ENCODE measurements around the gene EVX1.

Gene EVX1

GRCh38 chr7:27243340-27244163 lies 950 bp downstream of the EVX1 start:
- peaks cover 92 to 97% of the 10 kb centered on the region in 2 donors for H3K27me3 ChIP-seq (ENCODE audit: control insufficient read depth in 1 of 2, insufficient read depth in 2 of 2, low read length in 2 of 2)
- no peaks in the 10 kb centered on the region for H3K9me3 ChIP-seq (ENCODE audit: control insufficient read depth in 1 of 2, low read length in 2 of 2)
- no peak overlapping the region for H3K27ac ChIP-seq (ENCODE audit: low read depth, low read length)
- H3K36me3 ChIP-seq (ENCODE audit: control insufficient read depth in 1 of 2, insufficient read depth in 2 of 2, low read length in 2 of 2), result no peaks in the 10 kb centered on the region
- no peak overlapping the region for H3K9ac ChIP-seq (ENCODE audit: low read depth in 1 of 2, low read length in 2 of 2)
- peaks cover 6 to 8% of the 10 kb centered on the region in 2 donors for H3K4me1 ChIP-seq (ENCODE audit: control insufficient read depth in 1 of 2, insufficient read depth in 2 of 2, low read length in 2 of 2)
- H3K4me3 ChIP-seq (ENCODE audit: low read depth in 1 of 2, low read length in 2 of 2), result no peak overlapping the region

- Histone ChIP-seq H3K27ac (ENCODE audit: low read depth, low read length) (no peak overlapping the region), H3K9me3 (ENCODE audit: control insufficient read depth in 1 of 2, low read length in 2 of 2) (no peaks in the 10 kb centered on the region), H3K36me3 (ENCODE audit: control insufficient read depth in 1 of 2, insufficient read depth in 2 of 2, low read length in 2 of 2) (no peaks in the 10 kb centered on the region), H3K9ac (ENCODE audit: low read depth in 1 of 2, low read length in 2 of 2) (no peak overlapping the region), H3K4me1 (ENCODE audit: control insufficient read depth in 1 of 2, insufficient read depth in 2 of 2, low read length in 2 of 2) (peaks cover 6 to 8% of the 10 kb centered on the region in 2 donors), H3K4me3 (ENCODE audit: low read depth in 1 of 2, low read length in 2 of 2) (no peak overlapping the region), H3K27me3 (ENCODE audit: control insufficient read depth in 1 of 2, insufficient read depth in 2 of 2, low read length in 2 of 2) (peaks cover 97 to 99% of the 10 kb centered on the region in 2 donors)
These were observed 2.0 kb downstream of the EVX1 start for GRCh38 chr7:27244488-27245123.

GRCh38 chr7:27245124-27245797 lies 2.7 kb downstream of the EVX1 start:
- no peak overlapping the region for H3K9ac ChIP-seq (ENCODE audit: low read depth in 1 of 2, low read length in 2 of 2)
- peaks cover 3 to 6% of the 10 kb centered on the region in 2 donors for H3K4me1 ChIP-seq (ENCODE audit: control insufficient read depth in 1 of 2, insufficient read depth in 2 of 2, low read length in 2 of 2)
- peaks cover 97 to 99% of the 10 kb centered on the region in 2 donors for H3K27me3 ChIP-seq (ENCODE audit: control insufficient read depth in 1 of 2, insufficient read depth in 2 of 2, low read length in 2 of 2)
- peak overlapping the region in 1 of 2 donors; percentile 16 for H3K4me3 ChIP-seq (ENCODE audit: low read depth in 1 of 2, low read length in 2 of 2)
- no peaks in the 10 kb centered on the region for H3K36me3 ChIP-seq (ENCODE audit: control insufficient read depth in 1 of 2, insufficient read depth in 2 of 2, low read length in 2 of 2)
- H3K9me3 ChIP-seq (ENCODE audit: control insufficient read depth in 1 of 2, low read length in 2 of 2), result no peaks in the 10 kb centered on the region
- no peak overlapping the region for H3K27ac ChIP-seq (ENCODE audit: low read depth, low read length)

DNA sequence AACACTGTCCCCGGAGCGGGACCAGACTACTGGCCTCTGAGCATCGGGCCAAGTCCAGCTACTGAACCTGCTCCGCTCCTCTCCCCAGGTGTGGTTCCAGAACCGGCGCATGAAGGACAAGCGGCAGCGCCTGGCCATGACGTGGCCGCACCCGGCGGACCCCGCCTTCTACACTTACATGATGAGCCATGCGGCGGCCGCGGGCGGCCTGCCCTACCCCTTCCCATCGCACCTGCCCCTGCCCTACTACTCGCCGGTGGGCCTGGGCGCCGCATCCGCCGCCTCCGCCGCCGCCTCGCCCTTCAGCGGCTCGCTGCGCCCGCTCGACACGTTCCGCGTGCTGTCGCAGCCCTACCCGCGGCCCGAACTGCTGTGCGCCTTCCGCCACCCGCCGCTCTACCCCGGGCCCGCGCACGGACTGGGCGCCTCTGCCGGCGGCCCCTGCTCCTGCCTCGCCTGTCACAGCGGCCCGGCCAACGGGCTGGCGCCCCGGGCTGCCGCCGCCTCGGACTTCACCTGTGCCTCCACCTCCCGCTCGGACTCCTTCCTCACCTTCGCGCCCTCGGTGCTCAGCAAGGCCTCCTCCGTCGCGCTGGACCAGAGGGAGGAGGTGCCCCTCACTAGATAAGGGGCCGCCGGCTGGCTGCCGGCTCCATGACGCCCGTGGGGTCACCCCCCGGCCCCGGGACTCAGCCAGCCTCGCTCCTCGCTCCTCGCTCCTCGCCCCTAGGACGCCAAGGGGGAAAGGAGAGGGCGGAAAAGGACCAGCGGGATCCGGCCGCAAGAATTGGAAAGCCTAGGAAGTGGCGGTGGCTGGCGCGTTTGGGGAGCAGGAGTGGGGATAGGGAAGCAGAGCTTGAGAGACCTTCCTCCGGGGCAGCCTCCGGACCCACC lies 3.4 kb downstream of the EVX1 start:
- no peak overlapping the region for H3K27ac ChIP-seq (ENCODE audit: low read depth, low read length)
- no peaks in the 10 kb centered on the region for H3K36me3 ChIP-seq (ENCODE audit: control insufficient read depth in 1 of 2, insufficient read depth in 2 of 2, low read length in 2 of 2)
- peak overlapping the region in 1 of 2 donors; percentile 16 for H3K4me3 ChIP-seq (ENCODE audit: low read depth in 1 of 2, low read length in 2 of 2)
- H3K9ac ChIP-seq (ENCODE audit: low read depth in 1 of 2, low read length in 2 of 2), result no peak overlapping the region
- no peaks in the 10 kb centered on the region for H3K9me3 ChIP-seq (ENCODE audit: control insufficient read depth in 1 of 2, low read length in 2 of 2)
- peaks cover 3 to 6% of the 10 kb centered on the region in 2 donors for H3K4me1 ChIP-seq (ENCODE audit: control insufficient read depth in 1 of 2, insufficient read depth in 2 of 2, low read length in 2 of 2)
- peaks cover 97 to 99% of the 10 kb centered on the region in 2 donors for H3K27me3 ChIP-seq (ENCODE audit: control insufficient read depth in 1 of 2, insufficient read depth in 2 of 2, low read length in 2 of 2)

GRCh38 chr7:27247000-27247399 lies 4.4 kb downstream of the EVX1 start:
- Histone ChIP-seq H3K9ac (ENCODE audit: low read depth in 1 of 2, low read length in 2 of 2) (no peak overlapping the region), H3K4me1 (ENCODE audit: control insufficient read depth in 1 of 2, insufficient read depth in 2 of 2, low read length in 2 of 2) (peaks cover 3 to 13% of the 10 kb centered on the region in 2 donors), H3K4me3 (ENCODE audit: low read depth in 1 of 2, low read length in 2 of 2) (no peak overlapping the region), H3K9me3 (ENCODE audit: control insufficient read depth in 1 of 2, low read length in 2 of 2) (no peaks in the 10 kb centered on the region), H3K27ac (ENCODE audit: low read depth, low read length) (no peak overlapping the region), H3K36me3 (ENCODE audit: control insufficient read depth in 1 of 2, insufficient read depth in 2 of 2, low read length in 2 of 2) (no peaks in the 10 kb centered on the region), H3K27me3 (ENCODE audit: control insufficient read depth in 1 of 2, insufficient read depth in 2 of 2, low read length in 2 of 2) (peaks cover 97 to 99% of the 10 kb centered on the region in 2 donors)

DNA sequence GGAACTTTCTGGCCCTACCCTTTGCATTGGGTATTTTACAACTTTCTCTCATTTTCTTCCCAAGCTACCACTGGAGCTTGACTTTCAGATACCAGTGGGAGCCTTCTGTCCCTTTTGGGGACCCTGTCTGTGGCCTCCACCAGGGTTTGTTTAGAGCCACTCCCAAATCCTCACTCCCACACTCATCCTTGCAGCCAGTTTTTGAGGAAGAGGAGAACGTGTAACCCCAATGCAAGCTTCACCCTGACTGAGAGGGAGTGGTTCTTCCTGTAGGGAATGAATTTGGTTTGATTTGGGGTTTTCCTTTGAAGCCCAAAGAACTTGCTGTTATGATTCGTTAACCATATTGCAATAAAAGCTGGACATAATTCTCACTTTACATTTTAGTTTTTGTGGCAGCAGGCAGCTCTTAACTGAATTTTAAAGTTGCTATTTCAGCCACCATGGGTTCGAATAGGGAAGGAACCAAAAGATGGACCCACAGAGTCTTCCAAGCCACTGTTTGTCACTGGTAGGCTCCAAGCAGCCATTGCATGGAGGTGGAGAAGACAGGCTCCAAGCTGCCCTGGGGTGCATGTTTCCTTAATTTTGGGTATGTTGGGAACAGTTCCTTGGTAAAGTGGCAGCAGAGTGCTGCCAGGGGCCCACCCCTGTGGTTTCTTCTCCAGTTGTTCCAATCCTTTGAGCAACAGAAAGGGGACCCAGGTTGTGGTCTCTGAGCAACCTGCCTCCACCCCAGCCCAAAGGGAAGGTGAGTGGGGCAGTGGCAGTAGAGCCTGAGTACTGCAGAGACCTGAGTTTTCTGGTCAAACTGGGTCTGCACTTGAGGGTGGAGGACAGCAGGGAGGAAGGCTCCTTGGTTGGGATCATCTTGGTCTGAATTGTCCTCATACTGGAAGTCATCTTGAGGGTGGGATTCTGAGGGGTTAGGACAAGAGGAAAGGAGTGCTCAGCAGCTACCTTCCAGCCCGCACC lies 5.1 kb downstream of the EVX1 start:
- H3K4me1 ChIP-seq (ENCODE audit: control insufficient read depth in 1 of 2, insufficient read depth in 2 of 2, low read length in 2 of 2), result peaks cover 0 to 13% of the 10 kb centered on the region in 2 donors
- H3K27me3 ChIP-seq (ENCODE audit: control insufficient read depth in 1 of 2, insufficient read depth in 2 of 2, low read length in 2 of 2), result peaks cover 97 to 99% of the 10 kb centered on the region in 2 donors
- H3K36me3 ChIP-seq (ENCODE audit: control insufficient read depth in 1 of 2, insufficient read depth in 2 of 2, low read length in 2 of 2), result no peaks in the 10 kb centered on the region
- no peak overlapping the region for H3K4me3 ChIP-seq (ENCODE audit: low read depth in 1 of 2, low read length in 2 of 2)
- no peak overlapping the region for H3K9ac ChIP-seq (ENCODE audit: low read depth in 1 of 2, low read length in 2 of 2)
- no peaks in the 10 kb centered on the region for H3K9me3 ChIP-seq (ENCODE audit: control insufficient read depth in 1 of 2, low read length in 2 of 2)
- no peak overlapping the region for H3K27ac ChIP-seq (ENCODE audit: low read depth, low read length)

- Histone ChIP-seq H3K9ac (ENCODE audit: low read depth in 1 of 2, low read length in 2 of 2) (no peak overlapping the region), H3K36me3 (ENCODE audit: control insufficient read depth in 1 of 2, insufficient read depth in 2 of 2, low read length in 2 of 2) (no peaks in the 10 kb centered on the region), H3K4me1 (ENCODE audit: control insufficient read depth in 1 of 2, insufficient read depth in 2 of 2, low read length in 2 of 2) (peaks cover 0 to 13% of the 10 kb centered on the region in 2 donors), H3K27ac (ENCODE audit: low read depth, low read length) (no peak overlapping the region), H3K4me3 (ENCODE audit: low read depth in 1 of 2, low read length in 2 of 2) (no peak overlapping the region), H3K27me3 (ENCODE audit: control insufficient read depth in 1 of 2, insufficient read depth in 2 of 2, low read length in 2 of 2) (peaks cover 99% of the 10 kb centered on the region in 2 donors), H3K9me3 (ENCODE audit: control insufficient read depth in 1 of 2, low read length in 2 of 2) (no peaks in the 10 kb centered on the region)
These were observed 5.8 kb downstream of the EVX1 start for GRCh38 chr7:27248427-27248806.

GRCh38 chr7:27248911-27249723 lies 6.5 kb downstream of the EVX1 start:
- H3K27ac ChIP-seq (ENCODE audit: low read depth, low read length), result no peak overlapping the region
- H3K4me1 ChIP-seq (ENCODE audit: control insufficient read depth in 1 of 2, insufficient read depth in 2 of 2, low read length in 2 of 2), result peaks cover 0 to 13% of the 10 kb centered on the region in 2 donors
- H3K9me3 ChIP-seq (ENCODE audit: control insufficient read depth in 1 of 2, low read length in 2 of 2), result no peaks in the 10 kb centered on the region
- H3K9ac ChIP-seq (ENCODE audit: low read depth in 1 of 2, low read length in 2 of 2), result no peak overlapping the region
- no peaks in the 10 kb centered on the region for H3K36me3 ChIP-seq (ENCODE audit: control insufficient read depth in 1 of 2, insufficient read depth in 2 of 2, low read length in 2 of 2)
- peaks cover 96 to 99% of the 10 kb centered on the region in 2 donors for H3K27me3 ChIP-seq (ENCODE audit: control insufficient read depth in 1 of 2, insufficient read depth in 2 of 2, low read length in 2 of 2)
- H3K4me3 ChIP-seq (ENCODE audit: low read depth in 1 of 2, low read length in 2 of 2), result no peak overlapping the region
